ENCODE data around the gene EBF3. TPM values are rescaled to one million over a fixed set of nuclear protein-coding genes. Genes with fewer than 3 reads are reported as not detected.

Gene EBF3
- total RNA-seq, 1 donor from 2014 or later: 33.4 TPM

DNA sequence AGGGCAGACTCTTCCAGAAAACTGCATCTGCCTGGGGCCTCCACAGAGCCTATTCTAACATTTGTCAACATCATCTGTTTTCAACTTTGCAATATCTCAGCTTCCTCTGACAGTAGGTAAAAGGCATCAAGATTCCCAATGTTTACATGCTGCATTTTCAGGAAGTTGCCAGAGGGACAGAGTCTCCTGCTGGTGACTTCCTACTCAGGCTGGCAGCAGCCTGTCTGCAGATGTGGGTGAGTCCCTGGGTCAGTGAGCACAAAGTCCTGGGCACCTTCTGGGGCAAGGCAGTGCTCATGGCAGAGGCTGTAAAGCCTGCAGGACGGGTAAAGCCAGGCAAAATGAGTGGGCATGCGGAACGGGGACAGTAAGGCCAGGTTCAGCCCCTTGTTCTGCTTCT lies 69.4 kb downstream of the EBF3 start:
- H3K4me1 ChIP-seq (ENCODE audit: control insufficient read depth in 3 of 3, insufficient read depth in 3 of 3, low read length in 3 of 3): peaks cover 22 to 27% (median 24%) of the 10 kb centered on the region in 3 donors
- H3K27me3 ChIP-seq (ENCODE audit: control insufficient read depth in 3 of 3, insufficient read depth in 3 of 3, low read length in 3 of 3): no peaks in the 10 kb centered on the region
- H3K9me3 ChIP-seq (ENCODE audit: control insufficient read depth in 3 of 3, low read length in 3 of 3): no peaks in the 10 kb centered on the region
- H3K27ac ChIP-seq (ENCODE audit: low read depth, low read length): no peak overlapping the region
- H3K36me3 ChIP-seq (ENCODE audit: control insufficient read depth in 3 of 3, insufficient read depth in 3 of 3, low read length in 3 of 3): no peaks in the 10 kb centered on the region
- no peak overlapping the region for H3K9ac ChIP-seq (ENCODE audit: low read depth in 1 of 3, low read length in 3 of 3)
- H3K4me3 ChIP-seq (ENCODE audit: low read length in 3 of 3): no peak overlapping the region

- Histone ChIP-seq H3K27me3 (ENCODE audit: control insufficient read depth in 3 of 3, insufficient read depth in 3 of 3, low read length in 3 of 3) (no peaks in the 10 kb centered on the region), H3K4me1 (ENCODE audit: control insufficient read depth in 3 of 3, insufficient read depth in 3 of 3, low read length in 3 of 3) (peaks cover 24 to 28% (median 27%) of the 10 kb centered on the region in 3 donors), H3K27ac (ENCODE audit: low read depth, low read length) (peak overlapping the region; percentile 65), H3K4me3 (ENCODE audit: low read length in 3 of 3) (no peak overlapping the region), H3K36me3 (ENCODE audit: control insufficient read depth in 3 of 3, insufficient read depth in 3 of 3, low read length in 3 of 3) (no peaks in the 10 kb centered on the region), H3K9me3 (ENCODE audit: control insufficient read depth in 3 of 3, low read length in 3 of 3) (no peaks in the 10 kb centered on the region), H3K9ac (ENCODE audit: low read depth in 1 of 3, low read length in 3 of 3) (peak overlapping the region in 1 of 3 donors; percentile 43)
These were observed 70.7 kb downstream of the EBF3 start for GRCh38 chr10:129893104-129894089.

DNA sequence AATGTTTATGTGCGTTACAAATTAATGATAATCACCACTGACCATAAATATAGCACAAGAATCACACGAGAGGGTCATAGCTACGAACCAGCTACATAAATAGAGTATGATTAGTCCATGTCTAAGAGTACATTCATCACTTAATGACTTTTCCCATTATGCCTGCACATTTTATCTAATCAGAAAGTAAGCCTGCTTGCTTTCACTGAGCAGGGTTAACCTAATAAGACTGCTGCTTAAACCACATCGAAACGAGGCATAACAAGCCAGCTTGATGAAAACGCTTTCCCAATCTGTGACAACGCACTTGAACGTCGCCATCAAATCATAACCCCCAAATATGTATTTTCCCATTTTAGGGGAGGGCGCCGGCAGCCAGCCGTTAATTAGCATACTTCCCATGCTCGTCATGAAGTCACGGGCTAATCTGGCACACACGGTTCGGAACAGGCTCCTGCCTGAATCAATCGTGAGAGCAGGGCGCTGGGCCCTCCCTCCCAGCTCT lies 71.5 kb downstream of the EBF3 start:
- Histone ChIP-seq H3K36me3 (ENCODE audit: control insufficient read depth in 3 of 3, insufficient read depth in 3 of 3, low read length in 3 of 3) (peaks cover 0 to 4% (median 0%) of the 10 kb centered on the region in 3 donors), H3K9me3 (ENCODE audit: control insufficient read depth in 3 of 3, low read length in 3 of 3) (no peaks in the 10 kb centered on the region), H3K27me3 (ENCODE audit: control insufficient read depth in 3 of 3, insufficient read depth in 3 of 3, low read length in 3 of 3) (no peaks in the 10 kb centered on the region), H3K9ac (ENCODE audit: low read depth in 1 of 3, low read length in 3 of 3) (peak overlapping the region in 1 of 3 donors; percentile 43), H3K4me3 (ENCODE audit: low read length in 3 of 3) (peak overlapping the region in 1 of 3 donors; percentile 40), H3K27ac (ENCODE audit: low read depth, low read length) (peak overlapping the region; percentile 65), H3K4me1 (ENCODE audit: control insufficient read depth in 3 of 3, insufficient read depth in 3 of 3, low read length in 3 of 3) (peaks cover 24 to 28% (median 27%) of the 10 kb centered on the region in 3 donors)

DNA sequence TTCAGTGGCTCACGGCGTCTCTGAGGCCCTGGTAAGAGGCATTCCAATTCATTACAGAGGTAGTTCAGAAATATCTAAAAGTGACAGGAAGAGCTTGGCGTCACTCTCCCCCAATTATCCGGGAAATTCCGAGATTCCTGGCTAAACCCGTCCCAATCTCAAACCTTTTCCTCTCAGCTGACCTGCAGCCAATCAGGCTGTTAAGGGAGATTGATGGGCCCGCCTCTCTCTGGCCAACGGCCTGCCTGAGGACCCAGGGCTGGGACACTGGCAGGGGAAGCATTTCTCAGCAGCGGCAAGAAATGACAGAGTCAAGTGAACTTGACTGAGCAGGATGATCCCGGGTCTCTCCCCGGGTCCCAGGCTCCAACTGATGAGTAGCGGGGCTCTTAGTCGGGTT lies 72.3 kb downstream of the EBF3 start:
- Histone ChIP-seq H3K4me1 (ENCODE audit: control insufficient read depth in 3 of 3, insufficient read depth in 3 of 3, low read length in 3 of 3) (peaks cover 24 to 28% (median 27%) of the 10 kb centered on the region in 3 donors), H3K27ac (ENCODE audit: low read depth, low read length) (peak overlapping the region; percentile 65), H3K9ac (ENCODE audit: low read depth in 1 of 3, low read length in 3 of 3) (no peak overlapping the region), H3K4me3 (ENCODE audit: low read length in 3 of 3) (no peak overlapping the region), H3K27me3 (ENCODE audit: control insufficient read depth in 3 of 3, insufficient read depth in 3 of 3, low read length in 3 of 3) (no peaks in the 10 kb centered on the region), H3K9me3 (ENCODE audit: control insufficient read depth in 3 of 3, low read length in 3 of 3) (no peaks in the 10 kb centered on the region), H3K36me3 (ENCODE audit: control insufficient read depth in 3 of 3, insufficient read depth in 3 of 3, low read length in 3 of 3) (peaks cover 0 to 7% (median 0%) of the 10 kb centered on the region in 3 donors)

DNA sequence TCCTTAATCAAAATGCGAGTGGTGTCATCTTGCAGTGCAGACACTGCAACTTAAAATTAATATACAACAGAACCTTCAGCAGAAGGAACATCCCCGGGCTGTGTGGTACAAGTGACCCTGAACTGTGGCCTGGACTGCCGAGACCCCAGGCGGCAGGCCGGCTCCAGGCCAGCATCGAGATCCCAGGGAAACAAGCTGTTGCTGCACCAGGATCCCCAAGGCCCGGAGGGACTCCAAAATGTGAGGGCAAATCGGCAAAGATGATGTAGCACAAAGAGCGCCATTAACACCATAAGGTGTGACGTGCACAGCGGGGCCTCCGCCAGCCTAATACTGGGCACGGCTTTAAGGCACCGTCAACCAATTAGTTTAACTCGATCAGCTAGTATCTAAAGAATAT lies 73.9 kb downstream of the EBF3 start:
- Histone ChIP-seq H3K27me3 (ENCODE audit: control insufficient read depth in 3 of 3, insufficient read depth in 3 of 3, low read length in 3 of 3) (no peaks in the 10 kb centered on the region), H3K36me3 (ENCODE audit: control insufficient read depth in 3 of 3, insufficient read depth in 3 of 3, low read length in 3 of 3) (peaks cover 0 to 7% (median 0%) of the 10 kb centered on the region in 3 donors), H3K9me3 (ENCODE audit: control insufficient read depth in 3 of 3, low read length in 3 of 3) (no peaks in the 10 kb centered on the region), H3K4me1 (ENCODE audit: control insufficient read depth in 3 of 3, insufficient read depth in 3 of 3, low read length in 3 of 3) (peaks cover 21 to 28% (median 25%) of the 10 kb centered on the region in 3 donors), H3K9ac (ENCODE audit: low read depth in 1 of 3, low read length in 3 of 3) (no peak overlapping the region), H3K27ac (ENCODE audit: low read depth, low read length) (no peak overlapping the region), H3K4me3 (ENCODE audit: low read length in 3 of 3) (no peak overlapping the region)

DNA sequence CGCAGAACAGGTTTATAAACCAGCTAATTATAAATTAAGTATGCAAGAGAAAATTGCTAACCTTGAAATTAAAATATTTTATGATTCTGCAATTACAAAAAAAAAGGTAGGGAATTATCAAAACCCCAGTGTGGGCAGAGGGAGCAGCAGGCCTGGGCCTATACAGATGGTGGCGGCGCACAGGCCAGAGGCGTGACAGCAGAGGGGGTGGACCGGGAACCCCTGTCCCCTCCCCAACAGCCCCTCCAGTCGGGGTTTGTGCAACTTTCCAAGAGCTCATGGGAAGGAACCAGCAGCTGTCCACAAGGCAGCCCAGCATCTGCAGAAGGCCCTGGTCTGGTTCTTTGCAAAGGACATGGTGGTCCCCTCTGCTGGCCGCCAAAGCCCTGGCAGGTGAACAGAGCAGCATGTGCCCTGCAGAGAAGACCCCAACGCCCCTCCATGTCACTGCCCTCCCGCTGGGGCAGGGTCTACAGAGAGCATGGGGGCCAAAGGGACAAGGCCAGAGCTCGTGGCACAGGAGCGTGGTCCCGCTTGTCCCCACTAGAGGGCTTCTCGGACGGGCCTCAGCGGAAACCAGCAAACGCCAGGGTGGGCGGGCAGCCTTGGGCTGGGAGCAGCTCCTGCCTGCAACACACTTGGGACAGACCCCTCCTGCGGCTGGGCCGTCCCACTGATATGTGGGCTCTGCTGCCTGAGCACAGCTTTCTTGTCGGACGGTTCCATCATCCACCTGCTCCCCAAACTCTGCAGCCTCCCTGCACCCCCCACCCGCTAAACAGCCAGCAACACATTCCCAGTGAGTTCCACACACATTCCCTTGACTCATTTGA lies 75.1 kb downstream of the EBF3 start:
- Histone ChIP-seq H3K4me1 (ENCODE audit: control insufficient read depth in 3 of 3, insufficient read depth in 3 of 3, low read length in 3 of 3) (peaks cover 15 to 20% (median 19%) of the 10 kb centered on the region in 3 donors), H3K36me3 (ENCODE audit: control insufficient read depth in 3 of 3, insufficient read depth in 3 of 3, low read length in 3 of 3) (peaks cover 0 to 7% (median 0%) of the 10 kb centered on the region in 3 donors), H3K9me3 (ENCODE audit: control insufficient read depth in 3 of 3, low read length in 3 of 3) (no peaks in the 10 kb centered on the region), H3K27ac (ENCODE audit: low read depth, low read length) (no peak overlapping the region), H3K4me3 (ENCODE audit: low read length in 3 of 3) (peak overlapping the region in 1 of 3 donors; percentile 6), H3K27me3 (ENCODE audit: control insufficient read depth in 3 of 3, insufficient read depth in 3 of 3, low read length in 3 of 3) (no peaks in the 10 kb centered on the region), H3K9ac (ENCODE audit: low read depth in 1 of 3, low read length in 3 of 3) (peak overlapping the region in 1 of 3 donors; percentile 16)

GRCh38 chr10:129887986-129888783 lies 75.9 kb downstream of the EBF3 start:
- H3K36me3 ChIP-seq (ENCODE audit: control insufficient read depth in 3 of 3, insufficient read depth in 3 of 3, low read length in 3 of 3): peaks cover 0 to 7% (median 0%) of the 10 kb centered on the region in 3 donors
- H3K27ac ChIP-seq (ENCODE audit: low read depth, low read length): no peak overlapping the region
- H3K27me3 ChIP-seq (ENCODE audit: control insufficient read depth in 3 of 3, insufficient read depth in 3 of 3, low read length in 3 of 3): no peaks in the 10 kb centered on the region
- no peaks in the 10 kb centered on the region for H3K9me3 ChIP-seq (ENCODE audit: control insufficient read depth in 3 of 3, low read length in 3 of 3)
- H3K4me3 ChIP-seq (ENCODE audit: low read length in 3 of 3): no peak overlapping the region
- peaks cover 12 to 19% (median 15%) of the 10 kb centered on the region in 3 donors for H3K4me1 ChIP-seq (ENCODE audit: control insufficient read depth in 3 of 3, insufficient read depth in 3 of 3, low read length in 3 of 3)
- no peak overlapping the region for H3K9ac ChIP-seq (ENCODE audit: low read depth in 1 of 3, low read length in 3 of 3)

DNA sequence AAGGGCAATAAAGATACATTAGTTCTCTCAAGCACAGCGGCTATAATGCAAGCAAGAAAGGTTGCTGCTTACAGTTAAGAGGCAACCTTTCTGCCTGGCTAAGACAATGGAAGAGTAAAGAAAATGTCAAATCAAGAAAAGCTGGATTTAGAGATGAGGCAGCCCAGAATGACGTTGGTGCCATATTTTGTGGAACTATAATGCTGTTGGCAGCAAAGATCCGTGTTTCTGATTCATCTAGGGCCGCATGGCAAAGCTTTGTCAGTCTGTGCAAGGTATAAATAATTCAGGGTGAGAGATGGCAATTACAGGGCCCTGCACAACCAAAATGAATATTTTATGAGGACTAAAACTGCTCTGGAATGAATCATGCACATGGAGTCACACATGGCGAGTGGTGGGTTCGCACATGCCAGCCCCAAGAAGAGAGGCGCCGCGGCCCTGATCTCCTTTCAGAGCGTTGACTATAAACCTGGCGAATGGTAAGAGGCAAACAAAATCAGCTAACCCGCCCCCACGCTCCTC lies 76.6 kb downstream of the EBF3 start:
- H3K36me3 ChIP-seq (ENCODE audit: control insufficient read depth in 3 of 3, insufficient read depth in 3 of 3, low read length in 3 of 3): peaks cover 0 to 7% (median 0%) of the 10 kb centered on the region in 3 donors
- H3K27me3 ChIP-seq (ENCODE audit: control insufficient read depth in 3 of 3, insufficient read depth in 3 of 3, low read length in 3 of 3): no peaks in the 10 kb centered on the region
- no peaks in the 10 kb centered on the region for H3K9me3 ChIP-seq (ENCODE audit: control insufficient read depth in 3 of 3, low read length in 3 of 3)
- no peak overlapping the region for H3K4me3 ChIP-seq (ENCODE audit: low read length in 3 of 3)
- no peak overlapping the region for H3K9ac ChIP-seq (ENCODE audit: low read depth in 1 of 3, low read length in 3 of 3)
- H3K27ac ChIP-seq (ENCODE audit: low read depth, low read length): no peak overlapping the region
- peaks cover 7 to 15% (median 11%) of the 10 kb centered on the region in 3 donors for H3K4me1 ChIP-seq (ENCODE audit: control insufficient read depth in 3 of 3, insufficient read depth in 3 of 3, low read length in 3 of 3)

DNA sequence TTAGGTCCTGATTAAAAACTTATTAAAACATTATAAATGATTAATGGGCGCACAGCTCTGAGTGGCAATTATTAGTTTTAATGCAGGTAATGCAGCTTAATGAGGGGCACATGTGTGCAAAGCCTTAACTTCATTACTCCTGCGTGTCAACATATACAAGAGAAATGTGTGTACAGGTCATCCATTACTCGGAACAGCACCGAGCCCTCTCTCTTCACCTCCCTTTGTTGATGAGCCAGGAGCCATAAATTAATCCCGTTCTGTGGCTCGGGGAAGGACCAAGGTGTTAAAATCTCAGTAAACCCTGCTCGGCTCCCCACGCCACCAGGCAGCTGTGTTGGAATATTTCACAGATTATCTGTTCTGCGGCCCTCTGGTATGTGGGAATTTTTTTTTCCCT lies 77.8 kb downstream of the EBF3 start:
- Histone ChIP-seq H3K27ac (ENCODE audit: low read depth, low read length) (no peak overlapping the region), H3K9ac (ENCODE audit: low read depth in 1 of 3, low read length in 3 of 3) (no peak overlapping the region), H3K4me3 (ENCODE audit: low read length in 3 of 3) (no peak overlapping the region), H3K36me3 (ENCODE audit: control insufficient read depth in 3 of 3, insufficient read depth in 3 of 3, low read length in 3 of 3) (peaks cover 0 to 7% (median 0%) of the 10 kb centered on the region in 3 donors), H3K27me3 (ENCODE audit: control insufficient read depth in 3 of 3, insufficient read depth in 3 of 3, low read length in 3 of 3) (no peaks in the 10 kb centered on the region), H3K4me1 (ENCODE audit: control insufficient read depth in 3 of 3, insufficient read depth in 3 of 3, low read length in 3 of 3) (peaks cover under 1 to 6% (median 4%) of the 10 kb centered on the region in 3 donors), H3K9me3 (ENCODE audit: control insufficient read depth in 3 of 3, low read length in 3 of 3) (no peaks in the 10 kb centered on the region)
